Activated CD8-positive, alpha-beta T cell treated with anti-CD3 and anti-CD28 coated beads for 36 hours (primary cell): ENCODE measurements around the gene UGT2B10. TPM values are rescaled to one million over a fixed set of nuclear protein-coding genes. Genes with fewer than 3 reads are reported as not detected.
"Not testable (repeated sequence)": the region's sequence is repeated elsewhere in the genome, so short reads cannot be mapped to it uniquely, and the experiment has no call there.

Experiments
- ATAC-seq: fragments of 200-7000 bp; cut with Tn5 transposase; one replicate; pipeline ENCODE4 v1.10.0; 2021; ENCODE audit warnings: mild to moderate bottlenecking, moderate library complexity
- CTCF ChIA-PET: fragments of 350-600 bp; sonication (Branson Sonifier 250); formaldehyde crosslinking; loops from one replicate; lab custom pipeline; 2021; ENCODE audit warnings: antibody characterized with exemption; lab: Charles Lee
- POLR2A ChIA-PET: fragments of 350-600 bp; sonication (Branson Sonifier 250); formaldehyde crosslinking; loops from one replicate; lab custom pipeline; 2021; ENCODE audit warnings: antibody characterized with exemption; lab: Charles Lee
- DNase-seq: peaks from one replicate; pipeline ENCODE4 v3.0.0-alpha.2; 2020
- H3K27ac Mint-ChIP-seq: one replicate; pipeline ENCODE4 v1.8.0; 2021; ENCODE audit warnings: mild to moderate bottlenecking, mixed read lengths
- H3K27me3 Mint-ChIP-seq: one replicate; pipeline ENCODE4 v1.8.0; 2021; ENCODE audit warnings: mixed read lengths
- H3K36me3 Mint-ChIP-seq: one replicate; pipeline ENCODE4 v1.8.0; 2021; ENCODE audit warnings: low read depth, mixed read lengths
- H3K4me1 Mint-ChIP-seq: one replicate; pipeline ENCODE4 v1.8.0; 2021; ENCODE audit warnings: low read depth, mixed read lengths
- H3K4me3 Mint-ChIP-seq: one replicate; pipeline ENCODE4 v1.8.0; 2021; ENCODE audit warnings: mild to moderate bottlenecking, moderate library complexity, mixed read lengths
- H3K9me3 Mint-ChIP-seq: one replicate; pipeline ENCODE4 v1.8.0; 2021; ENCODE audit warnings: mixed read lengths
- CTCF ChIP-seq: fragments of 200-600 bp; IDR thresholded peaks from one replicate; pipeline ENCODE4 v1.8.0; 2022; ENCODE audit warnings: antibody characterized with exemption, mild to moderate bottlenecking
- intact Hi-C: fragments of 100-400 bp; cut with micrococcal nuclease; formaldehyde crosslinking; loops from one replicate; pipeline ENCODE4 v1.10.0; 2022
- total RNA-seq, 2 experiments: library from RNA; stranded (reverse); gene quantifications; one replicate each; pipeline ENCODE4 v1.2.3, GENCODE V29; 2021

UGT2B10 gene
- not detected for total RNA-seq

- H3K27ac Mint-ChIP-seq, intact Hi-C loops, DNase-seq, POLR2A ChIA-PET, ATAC-seq, H3K9me3 Mint-ChIP-seq, H3K4me3 Mint-ChIP-seq, H3K27me3 Mint-ChIP-seq, H3K36me3 Mint-ChIP-seq, CTCF ChIA-PET, H3K4me1 Mint-ChIP-seq: not testable (repeated sequence)
Measured at GRCh38 chr4:68815617-68816409, at the start of gene UGT2B10. UGT2B10 (plus strand) TSS chr4:68815994; CDS start chr4:68816020, 26 bp downstream.

- ATAC-seq, intact Hi-C loops, H3K4me1 Mint-ChIP-seq, POLR2A ChIA-PET, H3K27ac Mint-ChIP-seq, H3K27me3 Mint-ChIP-seq, CTCF ChIA-PET, H3K36me3 Mint-ChIP-seq, DNase-seq, H3K4me3 Mint-ChIP-seq, H3K9me3 Mint-ChIP-seq: not testable (repeated sequence)
Measured at GRCh38 chr4:68771836-68772235, 44.0 kb upstream of the UGT2B10 start.

DNA sequence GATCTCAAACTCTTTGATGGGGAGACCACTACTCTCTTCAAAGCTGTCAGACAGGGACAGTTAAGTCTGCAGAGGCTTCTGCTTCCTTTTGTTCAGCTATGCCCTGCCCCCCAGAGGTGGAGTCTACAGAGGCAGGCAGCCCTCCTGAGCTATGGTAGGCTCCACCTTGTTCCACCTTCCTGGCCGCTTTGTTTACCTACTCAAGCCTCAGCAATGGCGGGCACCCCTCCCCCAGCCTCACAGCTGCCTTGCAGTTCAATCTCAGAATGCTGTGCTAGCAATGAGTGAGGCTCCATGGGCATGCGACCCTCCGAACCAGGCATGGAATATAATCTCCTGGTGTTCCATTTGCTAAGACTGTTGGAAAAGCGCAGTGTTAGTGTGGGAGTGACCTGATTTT lies 42.1 kb upstream of the UGT2B10 start:
- peaks cover 4% of the 10 kb centered on the region for H3K27me3 Mint-ChIP-seq
- CTCF ChIA-PET, result no interaction called here

GRCh38 chr4:68780232-68780631 lies 35.6 kb upstream of the UGT2B10 start:
- no peaks in the 10 kb centered on the region for H3K4me1 Mint-ChIP-seq
- ATAC-seq (no peak), DNase-seq (no peak)
- H3K9me3 Mint-ChIP-seq, result peaks cover 12% of the 10 kb centered on the region
- H3K27ac Mint-ChIP-seq, result no peak overlapping the region
- TF ChIP-seq CTCF, result no peak
- no peaks in the 10 kb centered on the region for H3K27me3 Mint-ChIP-seq
- intact Hi-C loops, result no loop called here
- CTCF ChIA-PET, result no interaction called here
- POLR2A ChIA-PET, result no interaction called here
- no peak overlapping the region for H3K4me3 Mint-ChIP-seq
- no peaks in the 10 kb centered on the region for H3K36me3 Mint-ChIP-seq

More for the DNA sequence above, 42.1 kb upstream of the UGT2B10 start:
- H3K36me3 Mint-ChIP-seq, result no peaks in the 10 kb centered on the region
- TF ChIP-seq CTCF, result no peak
- H3K4me1 Mint-ChIP-seq, result no peaks in the 10 kb centered on the region
- POLR2A ChIA-PET, result no interaction called here
- DNase-seq, result no peak
- intact Hi-C loops, result no loop called here
- H3K4me3 Mint-ChIP-seq, result no peak overlapping the region
- peaks cover 5% of the 10 kb centered on the region for H3K9me3 Mint-ChIP-seq
- ATAC-seq, result no peak
- H3K27ac Mint-ChIP-seq, result no peak overlapping the region

DNA sequence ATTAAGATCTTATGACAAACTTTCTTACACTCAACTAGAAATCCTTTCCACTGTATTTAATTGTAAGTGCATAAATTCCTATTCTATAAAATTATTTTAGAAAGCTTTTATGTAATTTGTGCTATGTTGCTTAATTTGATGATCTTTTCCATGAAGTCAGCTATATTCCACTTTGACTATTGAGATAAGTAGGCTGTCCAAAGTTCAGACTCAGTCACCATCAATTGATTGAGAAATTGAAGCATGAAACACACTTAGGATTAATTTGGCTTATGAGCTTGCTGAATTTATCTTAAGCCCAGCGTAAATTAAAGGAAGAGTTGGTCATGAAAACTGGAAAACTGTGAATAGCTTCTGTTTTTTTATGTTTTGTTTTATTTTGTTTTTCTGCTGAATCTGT lies 18.7 kb upstream of the UGT2B10 start:
- Mint-ChIP-seq H3K36me3 (no peaks in the 10 kb centered on the region), H3K4me3 (no peak overlapping the region), H3K27me3 (no peaks in the 10 kb centered on the region), H3K9me3 (no peaks in the 10 kb centered on the region), H3K27ac (no peak overlapping the region), H3K4me1 (no peaks in the 10 kb centered on the region)
- no peak for TF ChIP-seq CTCF
- intact Hi-C loops, result no loop called here
- POLR2A ChIA-PET, result no interaction called here
- ATAC-seq, result no peak
- CTCF ChIA-PET, result no interaction called here
- no peak for DNase-seq

GRCh38 chr4:68797618-68798017 lies 18.2 kb upstream of the UGT2B10 start:
- Mint-ChIP-seq H3K36me3 (no peaks in the 10 kb centered on the region), H3K4me1 (no peaks in the 10 kb centered on the region), H3K9me3 (no peaks in the 10 kb centered on the region), H3K27me3 (no peaks in the 10 kb centered on the region), H3K4me3 (no peak overlapping the region), H3K27ac (no peak overlapping the region)
- DNase-seq, result no peak
- POLR2A ChIA-PET, result no interaction called here
- CTCF ChIA-PET, result no interaction called here
- no peak for ATAC-seq
- no peak for TF ChIP-seq CTCF
- intact Hi-C loops, result no loop called here
